Gastrocnemius medialis (tissue), 4 donors: ENCODE measurements around the gene SASH1.
A peak's percentile ranks its signal among the peaks of the same experiment; 100 is the strongest.

Source experiments
- CTCF ChIP-seq, 5 experiments: fragments of 450-650 bp in 3 of 5; fragments of 200-600 bp in 2 of 5; sonication (generic) in 2 of 5; IDR thresholded peaks in 4 of 5; conservative IDR thresholded peaks in 1 of 5; 1 replicate in 4 of 5; 2 replicates in 1 of 5; pipeline ENCODE4 v1.5.1; 2016 to 2019; ENCODE audit warnings: antibody characterized with exemption in 5 of 5, mild to moderate bottlenecking in 3 of 5, moderate library complexity in 3 of 5
- POLR2A ChIP-seq, 2 donors: fragments of 450-650 bp; IDR thresholded peaks; one replicate each; pipeline ENCODE4 v1.6.1; 2017; ENCODE audit warnings: antibody characterized with exemption in 2 of 2, mild to moderate bottlenecking in 2 of 2, moderate library complexity in 2 of 2

GRCh38 chr6:148501178-148501590 is 158.5 kb downstream of the SASH1 start:
- TF ChIP-seq CTCF (IDR thresholded peaks at IDR 0.05 in 4 of 5, conservative IDR thresholded peaks at IDR 0.05 in 1 of 5) = no peak
- peak in 1 of 2 donors; percentile 23 for TF ChIP-seq POLR2A (IDR thresholded peaks at IDR 0.05)
